Right renal pelvis (tissue), 4 donors: ENCODE measurements around the gene MAPK10. TPM values are rescaled to one million over a fixed set of nuclear protein-coding genes. Genes with fewer than 3 reads are reported as not detected.
"Not testable (repeated sequence)": the region's sequence is repeated elsewhere in the genome, so short reads cannot be mapped to it uniquely, and the experiment has no call there.

ENCODE experiments used
- DNase-seq, 4 donors: peaks; one replicate each; pipeline ENCODE4 v3.0.0-alpha.2; 2013; ENCODE audit warnings: low read depth in 4 of 4, low spot score in 3 of 4, missing footprints in 1 of 4
- polyA plus RNA-seq, 4 donors: library from polyadenylated mRNA; unstranded; fragments of 120-200 nt; gene quantifications; one replicate each; pipeline ENCODE4 v1.2.1, GENCODE V29; 2013; ENCODE audit not compliant: insufficient read length in 4 of 4

Gene MAPK10
- polyA plus RNA-seq, 4 donors = 50.7 to 66.0 (median 62.6) TPM

DNA sequence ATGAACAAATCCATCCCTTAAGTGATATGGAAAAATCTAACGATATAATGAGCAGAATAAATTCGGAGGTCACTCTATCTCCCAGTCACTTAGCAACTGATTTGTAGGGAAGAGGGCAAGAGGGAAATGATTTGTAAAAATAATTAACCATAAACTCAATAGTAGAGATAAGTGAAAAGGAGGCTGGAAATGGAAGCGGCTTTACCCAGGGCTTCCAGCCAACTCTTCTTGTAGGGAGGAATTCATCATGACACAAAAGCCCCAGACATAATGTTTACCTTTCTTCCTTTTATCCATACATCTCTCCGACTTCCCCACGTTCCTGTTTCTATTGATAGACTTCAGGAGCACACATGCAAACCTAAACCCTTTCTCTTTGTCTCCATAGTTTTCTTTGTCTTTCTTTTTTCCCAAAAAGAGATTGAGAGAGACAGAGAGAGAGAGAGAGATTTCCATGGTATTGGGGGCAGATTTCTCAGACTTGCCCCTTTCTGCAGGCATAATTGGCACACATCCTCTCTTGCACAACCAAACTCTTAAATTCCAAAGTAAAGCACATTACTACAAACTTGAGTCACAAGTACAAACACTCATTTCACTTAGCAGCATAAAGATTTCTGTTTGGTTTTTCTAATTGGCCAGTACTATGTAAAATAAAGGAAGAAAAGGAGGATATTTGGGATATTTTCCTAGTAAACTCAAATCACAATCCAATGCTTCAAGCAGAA, 140.9 kb downstream of the MAPK10 start:
- no peak for DNase-seq

DNA sequence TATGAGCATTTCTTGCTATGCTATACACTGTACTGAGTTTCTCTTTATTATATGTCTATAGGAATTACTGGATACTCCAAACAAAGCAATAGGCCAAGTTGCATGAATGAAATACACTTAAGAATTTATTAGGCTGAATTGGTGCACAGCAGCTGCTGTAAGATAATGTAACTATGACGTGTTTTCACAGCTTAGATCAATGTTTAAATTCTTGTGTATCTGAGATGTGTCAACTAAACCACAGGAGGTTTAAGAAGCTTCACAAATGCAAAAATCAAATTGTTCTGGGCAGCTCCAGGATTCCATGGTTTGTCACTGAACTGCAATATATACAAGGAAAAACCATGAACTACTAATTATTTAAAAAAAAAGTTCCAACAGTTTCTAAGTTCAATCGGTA, 156.7 kb downstream of the MAPK10 start:
- DNase-seq = no peak

DNA sequence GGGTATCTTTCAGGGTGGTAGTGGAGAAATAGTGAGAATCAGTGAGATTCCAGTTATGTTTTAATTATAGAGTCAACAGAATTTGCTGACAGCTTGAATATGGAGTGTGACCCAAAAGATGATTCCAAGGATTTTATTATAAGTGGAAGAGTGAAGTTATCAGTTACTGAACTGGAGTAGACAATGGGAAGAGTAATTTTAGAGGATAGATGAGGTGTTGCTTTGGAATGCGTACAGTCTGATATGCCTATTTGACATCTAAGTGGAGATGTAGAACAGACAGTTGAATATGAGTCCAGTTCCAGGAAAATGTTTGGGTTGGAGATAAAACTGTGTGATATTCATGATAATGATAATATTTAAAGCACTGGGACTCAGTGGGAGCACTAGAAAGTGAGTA, 174.2 kb downstream of the MAPK10 start:
- no peak for DNase-seq

DNA sequence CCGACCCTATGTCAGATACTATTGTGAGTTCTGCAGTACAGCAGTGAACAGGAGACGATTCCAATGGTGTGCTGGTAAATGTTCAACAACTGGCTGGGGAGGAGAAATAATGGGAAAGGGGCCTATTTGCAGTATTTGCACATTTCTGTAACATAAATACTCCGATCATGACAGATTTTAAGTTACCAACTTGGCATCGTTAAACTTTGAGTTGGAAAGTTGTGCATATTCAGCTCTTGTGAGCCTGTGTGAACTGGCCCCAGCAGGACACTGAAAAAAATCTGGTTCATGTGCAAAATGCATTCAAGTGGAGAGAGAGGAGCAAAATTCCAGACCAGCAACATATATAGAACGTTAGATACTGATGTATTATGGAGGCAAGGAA, 175.0 kb downstream of the MAPK10 start:
- no peak for DNase-seq

DNA sequence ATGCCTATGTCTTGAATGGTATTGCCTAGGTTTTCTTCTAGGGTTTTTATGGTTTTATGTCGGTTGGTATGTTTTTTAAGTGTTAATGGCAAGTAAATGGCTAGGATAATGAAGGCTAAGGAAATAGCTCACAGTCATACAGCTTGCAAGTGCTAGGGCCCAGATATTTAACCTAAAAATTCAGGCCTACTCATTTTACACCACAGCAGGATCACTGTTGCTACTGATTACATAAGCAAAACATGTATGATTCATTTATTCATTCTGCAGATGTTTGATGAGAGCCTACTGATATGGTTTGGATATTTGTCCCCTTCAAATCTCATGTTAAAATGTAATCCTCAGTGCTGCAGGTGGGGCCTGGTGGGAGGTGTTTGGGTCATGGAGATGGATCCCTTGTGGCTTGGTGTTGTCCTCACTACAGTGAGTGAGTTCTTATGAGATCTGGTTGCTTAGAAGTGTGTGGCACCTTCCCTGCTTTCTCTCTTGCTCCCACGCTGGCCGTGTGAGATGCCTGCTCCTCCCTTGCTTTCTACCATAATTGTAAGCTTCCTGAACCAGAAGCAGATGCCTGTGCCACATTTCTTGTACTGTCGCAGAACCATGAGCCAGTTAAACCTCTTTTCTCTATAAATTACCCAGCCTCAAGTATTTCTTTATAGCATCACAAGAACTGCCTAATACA, 175.5 kb downstream of the MAPK10 start:
- DNase-seq = no peak

DNA sequence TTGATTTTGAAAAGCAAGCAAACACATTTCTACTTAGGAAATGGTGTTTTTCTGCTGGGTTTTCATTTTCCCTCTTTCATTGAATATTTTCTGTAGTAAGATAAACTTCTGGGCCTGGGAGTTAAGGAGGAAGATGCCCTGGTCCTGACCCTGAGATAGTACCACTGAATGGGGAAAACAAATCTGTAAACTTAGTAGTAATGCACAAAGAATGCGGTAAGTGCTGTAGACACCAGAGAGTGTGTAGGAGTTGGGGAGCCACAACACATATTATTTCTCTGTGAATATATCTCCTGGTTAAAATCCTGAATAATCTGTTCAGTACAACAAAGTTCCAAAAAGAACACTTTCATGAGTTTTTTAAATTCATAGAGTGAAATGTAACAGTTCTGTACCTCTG, 178.3 kb downstream of the MAPK10 start:
- no peak for DNase-seq

DNA sequence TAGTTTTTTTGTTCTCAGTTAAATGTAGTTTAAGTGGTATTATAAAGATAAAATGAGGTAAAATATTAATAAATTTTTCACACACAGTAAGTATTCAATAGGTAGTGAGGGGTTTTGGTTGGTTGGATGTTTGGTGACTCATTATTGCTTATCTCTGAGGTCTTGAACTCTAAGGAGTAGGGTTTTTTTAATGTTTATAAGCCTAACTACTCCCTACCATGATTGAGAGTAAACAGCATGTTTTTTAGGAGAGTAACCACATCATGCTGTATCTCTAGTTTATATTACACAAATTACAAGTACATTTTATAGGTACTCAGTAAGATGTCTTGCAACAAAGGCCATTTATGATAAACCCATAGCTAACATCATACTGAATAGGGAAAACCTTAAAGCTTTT, 181.6 kb downstream of the MAPK10 start:
- DNase-seq = no peak

DNA sequence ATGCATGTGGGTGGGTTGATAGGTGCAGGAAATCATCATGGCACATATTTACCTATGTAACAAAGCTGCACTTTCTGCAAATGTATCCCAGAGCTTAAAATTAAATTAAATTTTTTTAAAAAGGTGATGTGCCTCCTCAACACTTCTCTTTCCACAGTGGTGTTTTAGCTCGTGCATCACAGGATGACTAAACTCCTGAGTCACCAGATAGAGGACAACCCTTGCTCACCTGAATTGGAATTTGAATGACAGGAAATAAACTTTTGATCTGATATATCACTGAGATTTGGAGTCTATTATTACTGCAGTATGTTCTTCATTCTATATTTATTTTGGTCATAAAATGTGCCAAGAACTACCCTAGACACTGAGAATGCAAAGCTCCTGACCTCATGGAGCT, 185.3 kb downstream of the MAPK10 start:
- no peak for DNase-seq

DNA sequence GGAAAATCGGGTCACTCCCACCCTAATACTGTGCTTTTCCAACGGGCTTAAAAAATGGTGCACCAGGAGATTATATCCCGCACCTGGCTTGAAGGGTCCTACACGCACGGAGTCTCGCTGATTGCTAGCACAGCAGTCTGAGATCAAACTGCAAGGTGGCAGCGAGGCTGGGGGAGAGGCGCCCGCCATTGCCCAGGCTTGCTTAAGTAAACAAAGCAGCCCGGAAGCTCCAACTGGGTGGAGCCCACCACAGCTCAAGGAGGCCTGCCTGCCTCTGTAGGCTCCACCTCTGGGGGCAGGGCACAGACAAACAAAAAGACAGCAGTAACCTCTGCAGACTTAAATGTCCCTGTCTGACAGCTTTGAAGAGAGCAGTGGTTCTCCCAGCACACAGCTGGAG, 191.5 kb downstream of the MAPK10 start:
- DNase-seq = not testable (repeated sequence)

DNA sequence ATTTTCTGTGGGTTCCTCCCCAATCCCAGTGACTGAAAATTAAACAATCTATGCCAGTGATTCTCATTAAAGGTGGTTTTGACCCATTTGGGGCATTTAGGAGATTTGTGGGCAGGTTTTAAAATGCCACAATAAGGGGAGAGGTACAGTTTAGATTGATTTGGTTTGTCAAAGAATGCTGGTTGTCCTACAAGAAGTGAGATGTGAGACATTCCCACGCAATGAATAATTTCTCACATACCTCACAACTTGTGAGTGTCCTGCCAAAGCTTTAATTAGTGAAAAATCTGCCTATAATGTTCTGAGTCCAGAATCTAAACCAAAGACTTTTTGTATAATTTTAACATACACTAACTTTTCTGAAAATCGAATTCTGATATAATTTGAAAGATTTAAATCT, 199.4 kb downstream of the MAPK10 start:
- no peak for DNase-seq

DNA sequence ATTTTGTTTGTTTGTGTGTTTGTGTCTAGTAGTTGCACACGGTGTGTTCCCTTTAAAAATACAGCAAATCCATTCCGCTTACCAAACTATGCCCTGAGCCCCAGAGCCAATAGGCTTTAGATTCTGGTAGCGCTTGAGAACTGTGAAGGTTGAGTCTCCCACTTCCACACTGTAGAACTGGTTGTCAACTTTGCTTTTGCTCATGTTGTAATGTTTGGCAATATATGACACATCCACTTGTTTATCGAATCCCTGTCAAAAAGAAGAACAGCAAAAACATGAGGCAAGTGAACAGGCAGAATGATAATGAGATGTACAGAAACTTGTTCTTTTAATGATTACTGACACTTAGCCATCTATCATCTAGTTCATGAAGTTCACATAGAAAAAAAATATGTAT, 200.6 kb downstream of the MAPK10 start:
- DNase-seq = no peak

DNA sequence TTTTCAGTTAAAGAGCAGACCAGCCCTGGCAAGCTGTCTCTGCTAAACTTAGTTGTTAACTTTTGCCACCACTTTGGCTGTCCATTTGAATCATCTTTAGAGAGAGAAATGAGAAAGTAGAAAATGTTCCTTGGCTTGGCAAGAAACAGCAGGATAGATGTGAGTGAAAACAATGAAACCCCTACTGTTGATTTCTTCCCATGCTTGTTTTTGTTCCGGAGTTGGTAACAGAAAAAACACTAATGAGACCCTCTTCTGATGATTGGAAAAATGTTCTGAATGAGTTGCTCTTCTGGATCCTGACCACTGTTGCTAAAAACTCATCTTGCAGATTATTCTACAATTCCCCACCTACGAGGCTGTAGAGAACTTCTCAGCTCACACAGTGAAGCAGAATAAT, 203.3 kb downstream of the MAPK10 start:
- no peak for DNase-seq

DNA sequence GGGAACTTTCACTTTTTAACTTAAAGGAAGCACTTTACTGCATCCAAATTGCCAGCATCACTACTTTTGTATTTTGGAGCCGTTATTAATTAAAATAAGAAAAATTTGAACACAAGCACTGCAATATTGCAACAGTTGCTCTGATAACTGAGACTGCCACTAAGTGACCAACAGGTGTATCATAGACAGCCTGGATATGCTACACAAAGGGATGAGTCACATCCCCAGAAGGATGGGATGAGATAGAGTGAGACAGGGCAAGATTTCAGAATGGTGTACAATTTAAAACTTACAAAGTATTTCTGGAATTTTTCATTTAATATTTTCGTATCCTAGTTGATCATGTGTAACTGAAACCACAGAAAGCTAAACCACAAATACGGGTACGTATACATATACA, 204.1 kb downstream of the MAPK10 start:
- no peak for DNase-seq

DNA sequence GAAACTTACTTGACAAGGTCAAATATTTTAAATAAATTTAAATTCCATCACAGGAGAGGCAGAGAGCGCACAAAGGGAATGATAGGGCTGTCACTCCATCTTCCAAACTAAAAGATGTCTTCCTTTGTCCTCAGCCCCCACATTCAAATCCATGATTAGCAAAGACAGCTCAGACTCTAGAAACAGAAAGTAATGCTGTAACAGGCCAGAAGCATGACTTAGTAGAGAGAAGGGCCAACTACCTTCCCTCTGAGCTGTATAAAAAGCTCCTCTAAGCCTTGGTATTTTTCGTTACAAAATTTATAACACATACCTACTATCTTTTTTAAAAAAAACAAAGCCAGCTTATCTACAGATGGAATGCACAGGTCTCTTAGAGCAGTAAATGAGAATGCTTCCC, 207.4 kb downstream of the MAPK10 start:
- no peak for DNase-seq

DNA sequence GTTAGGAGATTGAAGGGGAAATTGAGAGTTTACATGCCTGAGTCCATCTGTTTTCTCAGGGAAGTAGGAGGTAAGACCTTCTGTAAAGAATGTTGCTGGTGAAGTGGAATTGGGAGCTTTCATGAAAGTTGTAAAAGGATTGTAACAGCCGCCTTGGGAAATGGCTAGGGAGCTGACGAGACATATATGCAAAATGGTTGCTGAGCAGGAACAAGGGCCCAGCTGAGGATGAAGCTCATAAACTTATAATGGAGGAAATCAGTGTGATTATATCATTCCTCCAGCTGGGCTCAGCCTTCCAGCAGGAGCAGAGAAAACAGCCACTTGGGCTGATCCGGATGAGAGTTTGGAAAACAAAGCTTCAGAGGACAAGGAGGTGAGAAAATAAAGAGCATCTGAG, 208.7 kb downstream of the MAPK10 start:
- no peak for DNase-seq

DNA sequence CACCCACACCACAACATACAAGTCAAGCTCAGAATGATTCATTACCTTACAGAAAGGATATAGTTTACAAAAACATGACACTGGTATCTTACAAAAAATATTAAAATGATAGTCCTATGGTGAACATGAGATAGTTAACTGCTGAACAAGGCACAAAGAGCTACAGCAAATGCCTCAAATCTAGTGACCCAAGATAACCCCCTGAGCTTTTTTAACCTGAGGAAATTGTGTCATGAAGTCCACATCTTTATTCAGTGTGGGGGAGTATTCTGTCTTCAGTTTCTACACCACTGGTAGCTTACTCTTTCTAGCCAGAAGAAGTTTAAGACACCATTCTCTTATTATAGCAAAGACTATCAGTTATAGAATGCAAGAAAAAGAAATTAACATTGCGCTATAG, 218.7 kb downstream of the MAPK10 start:
- no peak for DNase-seq

DNA sequence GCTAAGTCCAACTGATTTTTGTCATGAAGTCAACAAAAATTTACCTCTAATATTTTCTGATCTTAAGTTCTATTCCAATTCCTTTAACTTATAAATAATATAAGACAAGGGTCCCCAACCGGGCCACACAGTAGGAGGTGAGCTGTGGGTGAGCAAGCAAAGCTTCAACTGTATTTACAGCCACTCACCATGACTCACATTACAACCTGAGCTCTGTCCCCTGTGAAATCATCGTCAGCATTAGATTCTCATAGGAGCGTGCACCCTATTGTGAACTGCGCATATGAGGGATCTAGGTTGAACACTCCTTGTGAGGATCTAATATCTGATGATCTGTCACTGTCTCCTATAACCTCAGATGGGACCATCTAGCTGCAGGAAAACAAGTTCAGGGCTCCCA, 227.4 kb downstream of the MAPK10 start:
- no peak for DNase-seq

DNA sequence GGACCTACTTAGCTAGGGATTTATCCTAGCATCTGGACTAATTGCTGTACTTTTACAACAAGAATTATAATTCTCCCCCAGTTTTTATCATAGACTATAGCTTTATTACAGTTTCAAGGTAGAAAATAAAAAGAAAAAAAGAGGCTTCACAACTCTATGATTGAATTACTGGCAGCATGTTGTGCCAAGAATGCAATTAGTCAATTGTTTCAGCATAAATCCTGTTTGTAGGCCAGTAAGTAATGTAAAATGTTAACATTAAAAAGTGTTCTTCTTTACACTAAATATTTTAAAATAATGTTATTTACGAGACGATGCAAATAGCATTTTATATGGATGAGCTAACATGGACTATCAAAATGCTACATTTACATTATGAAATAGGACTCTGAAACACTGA, 228.4 kb downstream of the MAPK10 start:
- DNase-seq = no peak

DNA sequence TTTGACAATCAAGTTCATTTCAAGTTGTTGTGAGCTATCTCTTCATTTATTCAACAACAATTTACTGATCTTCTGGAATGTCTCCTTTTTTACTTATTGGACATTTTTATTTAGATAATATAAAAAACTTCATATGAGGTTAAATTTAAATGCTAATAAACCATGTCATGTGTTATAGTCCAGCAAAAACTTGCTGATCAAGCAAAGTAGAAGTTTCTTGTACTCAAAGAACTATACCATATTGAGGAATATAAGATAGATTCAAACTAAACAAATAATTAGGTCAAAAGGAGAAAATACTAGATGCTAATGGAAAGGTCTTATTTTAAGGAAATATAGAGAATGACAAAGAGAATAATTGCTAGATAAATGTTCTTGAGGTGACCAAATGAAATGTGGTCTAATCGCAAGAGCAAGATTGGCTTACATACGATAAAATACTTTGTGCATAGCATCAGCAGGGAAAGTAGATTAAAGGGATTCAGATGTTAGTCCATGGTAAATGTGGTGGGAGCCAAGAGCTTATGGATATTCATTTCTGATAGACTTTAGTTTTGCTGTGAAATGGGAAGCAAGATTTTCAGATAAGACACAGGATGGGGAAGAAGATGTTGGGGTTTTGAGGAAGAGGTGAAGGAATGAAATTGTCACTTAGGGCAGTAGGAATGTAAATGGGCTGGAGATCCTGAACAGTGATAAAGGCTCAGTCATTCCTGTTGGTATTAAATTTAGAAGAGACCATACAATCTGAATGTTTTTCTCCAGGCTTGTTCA, 229.5 kb downstream of the MAPK10 start:
- no peak for DNase-seq

DNA sequence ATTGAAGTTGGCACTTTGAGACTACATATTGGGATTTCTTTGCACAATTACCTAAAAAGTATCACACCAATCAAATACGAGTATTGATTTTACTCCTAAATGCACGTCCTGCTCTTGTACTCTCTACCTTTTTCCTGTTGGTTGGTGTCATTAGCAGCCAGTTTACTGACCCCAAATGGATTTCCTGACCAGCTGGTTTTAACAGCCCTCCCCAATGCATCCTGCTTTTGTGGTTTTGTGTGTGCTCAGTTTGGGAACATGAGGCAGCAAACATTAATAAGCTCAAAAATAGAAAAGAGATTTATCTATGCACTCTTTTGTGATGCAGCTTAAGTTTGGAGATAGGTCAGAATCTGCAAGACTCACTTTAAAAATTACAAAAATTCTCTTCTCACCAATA, 230.3 kb downstream of the MAPK10 start:
- DNase-seq = no peak

DNA sequence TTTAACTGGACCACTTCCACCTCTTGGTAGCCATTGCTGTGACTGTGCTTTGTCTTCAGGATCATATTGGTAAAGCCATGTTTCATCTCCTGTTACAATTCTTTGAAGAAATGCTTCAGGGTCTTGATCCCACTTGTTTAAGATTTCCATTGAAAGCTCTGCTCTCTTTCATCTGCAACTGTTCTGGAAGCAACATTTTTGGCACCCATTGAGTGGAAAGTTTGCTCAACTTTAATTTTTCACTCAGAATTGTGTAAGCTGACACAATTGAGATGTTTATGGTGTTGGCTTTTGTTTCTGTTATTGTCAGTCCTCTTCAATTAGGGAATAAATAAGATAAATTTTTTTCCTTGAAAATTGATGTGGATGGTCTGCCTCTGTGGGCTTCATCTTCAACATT, 237.4 kb downstream of the MAPK10 start:
- no peak for DNase-seq

DNA sequence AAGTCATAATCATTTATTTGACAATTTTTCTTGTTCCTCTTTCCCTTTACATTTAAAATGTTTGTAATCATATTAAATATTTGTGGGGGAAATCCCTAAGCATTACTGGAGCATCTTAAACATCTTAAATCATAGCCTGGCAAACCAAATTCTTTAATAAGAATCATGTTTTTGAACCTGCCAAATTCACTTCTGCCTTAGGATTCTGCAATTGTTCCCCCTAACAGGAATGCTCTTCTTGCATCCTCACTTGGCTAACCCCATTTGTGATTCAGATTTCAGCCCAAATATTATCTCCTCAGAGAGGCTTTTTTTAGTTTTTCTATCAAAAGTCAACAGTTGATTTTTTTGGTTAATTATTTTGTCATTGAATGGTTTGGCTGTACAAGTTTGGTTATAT, 241.1 kb downstream of the MAPK10 start:
- no peak for DNase-seq
